Activated CD4-positive, CD25-positive, alpha-beta regulatory T cell treated with anti-CD3 and anti-CD28 coated beads, Interleukin-2, amount 50 U/mL, for 16 hours (primary cell): ENCODE results near the gene IFI30.

Experiments
- DNase-seq: peaks from one replicate; pipeline ENCODE4 v3.0.0-alpha.2; 2020; ENCODE audit warnings: low read depth, low spot score

Gene IFI30

DNA sequence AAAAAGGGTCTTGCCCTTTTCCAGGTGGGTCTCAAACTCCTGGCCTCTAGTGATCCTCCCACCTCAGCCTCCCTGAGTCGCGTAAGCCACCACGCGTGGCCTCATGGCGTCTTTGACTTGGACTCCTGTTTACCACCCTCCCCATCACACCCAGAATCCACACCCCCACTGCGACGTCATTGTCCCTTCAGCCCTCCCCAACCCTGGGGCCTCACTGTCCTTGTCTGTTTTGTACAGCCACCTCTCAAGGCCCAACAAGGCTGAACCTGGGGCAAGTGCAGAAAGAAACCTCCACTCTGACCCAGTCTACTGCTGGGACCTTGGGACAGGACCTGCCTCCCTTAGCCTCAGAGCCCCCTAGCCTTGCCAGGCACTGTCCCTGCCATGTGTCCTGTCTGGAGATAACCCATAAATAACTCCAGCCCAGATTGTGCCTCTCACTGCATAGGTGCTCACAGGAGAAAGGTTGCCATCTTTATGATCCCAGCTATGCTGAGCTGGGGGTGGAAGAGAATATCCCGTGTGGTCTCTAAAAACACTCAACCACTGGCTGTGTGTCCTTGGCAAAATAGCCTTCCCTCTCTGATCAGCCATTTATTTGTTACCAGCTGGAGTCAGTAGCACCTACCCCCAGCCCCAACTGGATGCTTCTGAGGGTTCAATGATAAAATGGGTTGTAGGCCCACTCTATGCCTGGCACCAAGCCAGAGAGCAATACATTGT lies 1.8 kb upstream of the IFI30 start:
- DNase-seq: no peak

GRCh38 chr19:18172331-18173053 lies 1.1 kb upstream of the IFI30 start:
- DNase-seq: no peak

DNA sequence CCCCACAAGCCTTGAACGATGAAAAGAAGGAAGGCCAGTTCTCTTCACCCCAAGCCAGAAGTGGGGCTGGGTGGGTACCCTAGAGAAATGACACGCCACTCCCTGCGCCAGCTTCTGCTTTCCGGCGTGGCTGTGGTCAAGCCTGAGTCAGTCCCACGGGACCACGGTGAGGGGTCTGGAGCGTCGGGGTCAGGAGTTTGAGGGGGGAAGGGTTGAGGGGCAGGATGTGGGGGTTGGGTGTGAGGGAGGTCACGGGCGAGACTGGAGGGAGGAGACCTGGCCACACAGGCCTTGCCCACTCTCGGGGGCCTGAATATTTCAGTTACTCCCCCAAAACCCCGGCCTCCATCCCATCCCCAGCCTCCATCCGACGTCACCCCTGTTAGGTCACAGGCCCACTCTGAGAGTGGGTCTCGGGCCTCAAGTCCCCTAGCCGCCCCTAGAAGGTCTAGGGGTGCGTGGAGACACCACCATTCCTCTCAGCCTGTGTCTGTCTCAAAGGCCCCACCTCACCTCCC lies 500 bp upstream of the IFI30 start:
- no peak for DNase-seq

GRCh38 chr19:18174983-18175382 lies 1.4 kb downstream of the IFI30 start:
- DNase-seq: no peak

- DNase-seq: no peak
Observed at GRCh38 chr19:18176367-18177310, 3.0 kb downstream of the IFI30 start.

- DNase-seq: no peak
Observed at GRCh38 chr19:18179957-18180356, 6.3 kb downstream of the IFI30 start.

DNA sequence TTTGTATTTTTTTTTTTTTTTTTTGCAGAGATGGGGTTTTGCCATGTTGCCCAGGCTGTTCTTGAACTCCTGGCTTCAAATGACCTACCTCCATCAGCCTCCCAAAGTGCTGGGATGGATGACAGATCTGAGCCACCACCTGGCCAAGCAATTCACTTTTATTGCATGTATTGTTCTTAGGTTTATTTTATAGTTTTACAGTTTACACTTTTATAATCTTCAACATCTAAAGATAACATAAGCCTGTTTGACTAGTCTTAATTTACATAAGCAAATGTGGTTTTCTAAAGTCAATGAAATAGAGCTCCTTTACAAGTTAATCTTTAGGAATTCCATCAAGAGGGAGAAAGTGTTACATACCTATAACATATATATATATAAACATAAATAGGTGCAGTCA lies 9.9 kb downstream of the IFI30 start:
- no peak for DNase-seq

DNA sequence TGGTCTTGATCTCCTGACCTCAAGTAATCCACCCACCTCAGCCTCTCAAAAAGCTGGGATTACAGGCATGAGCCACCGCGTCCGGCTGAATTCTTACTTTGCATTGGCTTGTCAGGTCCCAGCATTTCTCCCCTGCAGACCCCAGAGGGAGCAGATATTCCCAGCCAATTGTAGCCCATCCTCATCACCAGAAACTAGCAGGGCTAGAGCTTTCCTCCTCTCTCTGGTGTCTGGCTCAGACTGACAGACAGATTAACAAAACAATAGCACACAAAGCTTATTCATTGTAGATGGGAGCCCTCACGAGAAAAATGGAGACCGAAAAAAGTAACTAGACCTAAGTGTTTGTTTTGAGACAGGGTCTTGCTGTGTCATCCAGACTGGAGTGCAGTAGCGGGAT lies 11.9 kb downstream of the IFI30 start:
- DNase-seq: no peak

DNA sequence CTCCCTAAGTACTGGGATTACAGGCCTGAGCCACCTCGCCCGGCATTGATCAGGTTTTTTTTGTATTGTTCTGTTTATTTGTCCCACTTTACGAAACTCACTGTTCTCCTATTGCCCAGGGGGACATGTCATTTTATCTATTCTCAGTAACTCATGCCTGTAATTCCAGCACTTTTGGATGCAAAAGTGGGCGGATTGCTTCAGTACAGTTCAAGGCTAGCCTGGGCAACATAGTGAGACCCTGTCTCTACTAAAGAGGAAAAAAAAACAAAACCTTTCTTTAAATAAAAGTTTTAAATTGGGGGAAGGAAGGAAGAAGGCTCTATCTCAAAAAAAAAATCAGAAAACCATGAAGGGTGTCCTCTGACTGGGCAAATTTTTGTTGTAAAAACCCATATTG lies 16.7 kb downstream of the IFI30 start:
- no peak for DNase-seq

DNA sequence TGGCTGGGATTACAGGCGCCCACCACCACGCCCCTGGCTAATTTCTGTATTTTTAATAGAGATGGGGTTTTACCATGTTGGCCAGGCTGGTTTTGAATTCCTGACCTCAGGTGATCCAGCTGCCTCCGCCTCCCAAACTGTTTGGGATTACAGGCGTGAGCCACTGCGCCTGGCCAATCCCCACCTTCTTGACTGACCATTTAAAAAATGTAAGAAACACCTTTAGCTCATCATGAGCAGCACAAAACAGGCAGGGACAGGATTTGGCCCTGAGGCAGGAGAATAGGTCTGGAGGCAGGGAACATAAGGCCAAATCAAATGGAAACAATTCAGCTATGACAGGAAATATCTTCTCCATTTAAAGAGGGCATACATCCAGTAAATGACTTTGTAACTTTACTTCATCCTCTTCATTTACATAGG lies 18.0 kb downstream of the IFI30 start:
- no peak for DNase-seq

GRCh38 chr19:18192673-18193387 lies 19.2 kb downstream of the IFI30 start, which contains the start of gene MPV17L2:
Gene MPV17L2, plus strand, starts transcription at chr19:18193218. Its CDS starts 64 bp downstream, at chr19:18193282.
- DNase-seq: peak; percentile 97

DNA sequence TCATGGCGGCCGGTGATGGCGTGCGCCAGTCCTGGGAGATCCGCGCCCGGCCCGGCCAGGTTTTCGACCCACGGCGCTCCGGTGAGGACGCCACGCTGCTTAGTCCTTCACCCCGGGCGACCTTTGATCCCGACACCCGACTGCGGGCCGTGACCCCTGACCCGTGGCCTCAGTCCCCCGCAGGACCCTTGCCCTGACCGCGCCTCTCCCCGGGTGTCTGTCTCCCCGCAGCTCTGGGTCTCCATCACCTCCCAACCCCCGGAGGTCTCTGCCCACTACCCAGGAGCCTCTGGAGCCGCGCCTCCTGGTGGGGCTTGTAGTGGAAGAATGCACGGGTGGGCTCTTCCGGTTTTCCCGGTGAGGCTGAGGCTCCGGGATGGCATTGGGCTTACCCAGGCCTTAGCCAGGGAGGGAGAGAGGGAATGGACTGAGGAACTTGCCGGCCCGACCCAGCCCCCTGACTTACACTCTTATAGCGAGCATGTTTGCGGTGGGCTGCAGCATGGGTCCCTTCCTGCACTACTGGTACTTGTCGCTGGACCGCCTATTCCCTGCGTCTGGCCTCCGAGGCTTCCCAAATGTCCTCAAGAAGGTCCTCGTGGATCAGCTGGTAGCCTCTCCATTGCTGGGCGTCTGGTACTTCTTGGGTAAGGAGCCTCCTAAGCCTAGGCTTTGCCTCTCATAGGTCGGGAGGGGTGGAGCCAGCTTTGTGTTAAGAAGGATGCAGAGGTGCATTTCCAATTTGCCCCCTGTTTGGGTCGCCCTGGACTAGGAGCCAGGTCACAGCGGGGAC lies 20.0 kb downstream of the IFI30 start:
- DNase-seq: no peak

DNA sequence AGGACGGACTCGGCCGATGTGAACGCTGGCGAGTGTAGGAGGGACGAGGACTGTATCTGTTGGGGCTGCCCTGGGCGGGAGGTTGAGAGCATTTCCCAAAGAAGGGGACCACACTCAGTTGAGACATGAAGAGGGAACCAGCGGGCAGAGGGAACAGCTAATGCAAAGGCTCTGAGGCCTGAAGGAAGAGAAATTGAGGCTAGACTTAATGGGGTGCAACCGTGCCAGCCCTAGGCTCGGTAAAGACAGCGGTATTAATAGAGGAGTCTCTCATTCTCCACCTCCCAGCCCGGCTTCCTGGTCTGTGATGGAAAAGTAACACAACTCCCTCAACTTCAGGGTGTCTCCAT lies 20.5 kb downstream of the IFI30 start:
- no peak for DNase-seq

GRCh38 chr19:18194554-18195238 lies 21.1 kb downstream of the IFI30 start:
- DNase-seq: no peak

- no peak for DNase-seq
Observed at GRCh38 chr19:18196511-18196845, 22.9 kb downstream of the IFI30 start.

- DNase-seq: no peak
Observed at GRCh38 chr19:18197306-18197705, 23.7 kb downstream of the IFI30 start.

GRCh38 chr19:18197941-18198340 lies 24.3 kb downstream of the IFI30 start:
- DNase-seq: no peak

- DNase-seq: no peak
Observed at GRCh38 chr19:18198374-18198773, 24.8 kb downstream of the IFI30 start.

GRCh38 chr19:18202397-18202777 lies 28.8 kb downstream of the IFI30 start:
- no peak for DNase-seq

DNA sequence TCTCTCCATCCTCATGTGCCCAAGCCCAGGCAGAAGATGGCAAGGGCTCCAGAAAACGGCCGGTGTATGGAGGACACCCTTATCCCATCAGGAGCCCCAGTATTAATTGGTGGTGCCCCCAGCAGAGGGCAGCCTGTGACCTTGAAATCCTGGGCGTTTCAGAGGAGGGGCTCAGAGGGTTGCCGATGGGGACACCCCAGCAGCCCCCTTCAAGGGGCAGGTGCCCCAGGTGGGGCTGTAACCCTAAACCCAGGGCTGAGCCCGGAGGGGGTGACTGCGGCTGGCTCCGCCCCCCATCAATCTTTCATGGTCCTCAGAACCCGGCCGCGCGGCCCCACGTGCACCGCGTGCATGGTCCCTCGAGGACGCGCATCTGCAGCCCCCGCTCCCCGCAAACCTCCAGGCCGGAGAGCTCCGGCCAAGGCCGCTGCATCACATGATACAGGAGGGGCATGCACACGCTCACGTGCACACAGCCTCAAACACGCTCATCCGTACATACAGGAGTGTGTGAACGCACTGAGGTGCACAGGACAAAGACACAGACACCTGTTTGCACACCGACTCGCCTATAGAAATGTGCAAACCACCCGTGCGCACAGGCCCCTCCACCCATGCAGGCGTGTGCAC lies 29.3 kb downstream of the IFI30 start:
- no peak for DNase-seq
